B cell (primary cell): ENCODE results near the gene WASF1. TPM values are rescaled to one million over a fixed set of nuclear protein-coding genes. Genes with fewer than 3 reads are reported as not detected.

Experiments used
- ATAC-seq: fragments of 200-7000 bp; cut with Tn5 transposase; one replicate; pipeline ENCODE4 v1.10.0; 2021; ENCODE audit warnings: low read depth, mild to moderate bottlenecking, moderate number of reproducible peaks, moderate library complexity
- CTCF ChIA-PET: fragments of 350-600 bp; sonication (Branson Sonifier 250); formaldehyde crosslinking; loops from one replicate; lab custom pipeline; 2021; ENCODE audit warnings: antibody characterized with exemption, inconsistent platforms; lab: Charles Lee
- POLR2A ChIA-PET: fragments of 350-600 bp; sonication (Branson Sonifier 250); formaldehyde crosslinking; loops from one replicate; lab custom pipeline; 2021; ENCODE audit warnings: antibody characterized with exemption; lab: Charles Lee
- DNase-seq: peaks from one replicate; pipeline ENCODE4 v3.0.0; 2013
- H2AFZ ChIP-seq: 2 replicates; pipeline ENCODE4 v1.6.1; 2012; ENCODE audit warnings: mild to moderate bottlenecking, low read depth, low read length; ENCODE audit not compliant: insufficient read depth, poor library complexity, severe bottlenecking
- H3K27ac ChIP-seq, 2 donors: 1 replicate in 1 of 2; 2 replicates in 1 of 2; pipeline ENCODE4 v1.5.1; 2012 to 2013; ENCODE audit warnings: low read length in 2 of 2, mild to moderate bottlenecking in 2 of 2, moderate library complexity in 1 of 2
- H3K27me3 ChIP-seq, 4 experiments: fragments of 200-600 bp in 1 of 4; sonication (generic) in 1 of 4; replicated peaks in 1 of 4; 1 replicate in 2 of 4; 2 replicates in 2 of 4; pipeline versions ENCODE4 v1.6.1 to v1.7.0; 2013 to 2016; ENCODE audit warnings: low read length in 3 of 4, mild to moderate bottlenecking in 2 of 4, mixed read lengths in 1 of 4, moderate library complexity in 1 of 4; ENCODE audit not compliant: insufficient read depth in 4 of 4, control insufficient read depth in 3 of 4; ENCODE audit errors: control extremely low read depth in 1 of 4
- H3K36me3 ChIP-seq, 2 experiments: replicated peaks in 1 of 2; 1 replicate in 1 of 2; 2 replicates in 1 of 2; pipeline versions ENCODE4 v1.6.1 to v1.7.1; 2013; ENCODE audit warnings: low read length in 1 of 2; ENCODE audit not compliant: insufficient read depth in 2 of 2, control insufficient read depth in 1 of 2; ENCODE audit errors: control extremely low read depth in 1 of 2, extremely low read depth in 1 of 2
- H3K4me1 ChIP-seq, 2 donors: fragments of 200-600 bp in 1 of 2; sonication (generic) in 1 of 2; 1 replicate in 1 of 2; 2 replicates in 1 of 2; pipeline versions ENCODE4 v1.5.1 to v1.6.1; 2013 to 2017; ENCODE audit warnings: low read length in 2 of 2; ENCODE audit not compliant: control insufficient read depth in 2 of 2, insufficient read depth in 2 of 2
- H3K4me2 ChIP-seq: replicated peaks from 2 replicates; pipeline ENCODE3; 2012; ENCODE audit warnings: mild to moderate bottlenecking, low read depth, low read length; ENCODE audit not compliant: poor library complexity, severe bottlenecking
- H3K4me3 ChIP-seq, 5 experiments: fragments of 200-600 bp in 1 of 5; sonication (generic) in 1 of 5; 1 replicate in 3 of 5; 2 replicates in 2 of 5; pipeline versions ENCODE4 v1.5.1 to v1.7.0; 2011 to 2016; ENCODE audit warnings: low read length in 4 of 5, mild to moderate bottlenecking in 4 of 5, low read depth in 2 of 5, control low read depth in 1 of 5, moderate library complexity in 1 of 5; ENCODE audit not compliant: insufficient read depth in 1 of 5; ENCODE audit errors: control extremely low read depth in 1 of 5, extremely low read depth in 1 of 5
- H3K79me2 ChIP-seq: fragments of 200-600 bp; sonication (generic); one replicate; pipeline ENCODE4 v1.6.0; 2016; ENCODE audit warnings: low read length; ENCODE audit not compliant: control insufficient read depth, insufficient read depth
- H3K9ac ChIP-seq: fragments of 200-600 bp; sonication (generic); 2 replicates; pipeline ENCODE4 v1.6.1; 2017; ENCODE audit warnings: mild to moderate bottlenecking, low read length, moderate library complexity
- H3K9me3 ChIP-seq, 3 donors: one replicate each; pipeline versions ENCODE4 v1.6.1 to v1.7.1; 2013; ENCODE audit warnings: low read length in 2 of 3; ENCODE audit not compliant: control insufficient read depth in 2 of 3, insufficient read depth in 1 of 3; ENCODE audit errors: control extremely low read depth in 1 of 3
- H4K20me1 ChIP-seq: 2 replicates; pipeline ENCODE4 v1.6.0; 2012; ENCODE audit warnings: mild to moderate bottlenecking, low read length; ENCODE audit not compliant: insufficient read depth, control insufficient read depth, poor library complexity, severe bottlenecking
- H3K27ac Mint-ChIP-seq: one replicate; pipeline ENCODE4 v1.8.0; 2021; ENCODE audit warnings: mixed read lengths
- H3K27me3 Mint-ChIP-seq: one replicate; pipeline ENCODE4 v1.8.0; 2021; ENCODE audit warnings: mixed read lengths
- H3K4me1 Mint-ChIP-seq: one replicate; pipeline ENCODE4 v1.8.0; 2021; ENCODE audit warnings: mixed read lengths
- H3K4me3 Mint-ChIP-seq: one replicate; pipeline ENCODE4 v1.8.0; 2021; ENCODE audit warnings: mixed read lengths
- H3K9me3 Mint-ChIP-seq: one replicate; pipeline ENCODE4 v1.8.0; 2022; ENCODE audit warnings: mixed read lengths; ENCODE audit not compliant: insufficient read depth
- EZH2 ChIP-seq: IDR thresholded peaks from 2 replicates; pipeline ENCODE4 v1.6.1; 2012; ENCODE audit warnings: borderline replicate concordance, low read depth, mild to moderate bottlenecking, moderate library complexity, low read length; ENCODE audit not compliant: insufficient read depth, poor library complexity, severe bottlenecking
- WGBS: methylation state at CpG from one replicate; pipeline ENCODE4 v1.1.5; 2013; ENCODE audit warnings: missing lambda C conversion rate; ENCODE audit not compliant: insufficient coverage; 5-methylcytosine and 5-hydroxymethylcytosine counted together
- intact Hi-C: fragments of 100-400 bp; cut with micrococcal nuclease; formaldehyde crosslinking; loops from one replicate; pipeline ENCODE4 v1.10.0; 2022
- polyA plus RNA-seq: library from polyadenylated mRNA; depleted of rRNA; stranded (reverse); fragments of >200 nt; gene quantifications from 2 replicates; pipeline ENCODE4 v1.2.3, GENCODE V29; 2012
- total RNA-seq, 2 donors: library from RNA; stranded (reverse); fragments of 120-200 nt in 1 of 2; gene quantifications; 1 replicate in 1 of 2; 2 replicates in 1 of 2; pipeline versions ENCODE4 v1.2.3 to v1.2.4, GENCODE V29; 2013 to 2022
- TF ChIP-seq, protein P1 (sequence below): fragments of 200-600 bp; IDR thresholded peaks from one replicate; pipeline ENCODE4 v1.8.0; 2022; ENCODE audit warnings: antibody characterized with exemption, mild to moderate bottlenecking

Gene WASF1
- total and polyA plus RNA-seq, 2 donors (not counting 1 experiment from before 2014, with no cell fraction given), result 8.6 to 10.8 TPM

DNA sequence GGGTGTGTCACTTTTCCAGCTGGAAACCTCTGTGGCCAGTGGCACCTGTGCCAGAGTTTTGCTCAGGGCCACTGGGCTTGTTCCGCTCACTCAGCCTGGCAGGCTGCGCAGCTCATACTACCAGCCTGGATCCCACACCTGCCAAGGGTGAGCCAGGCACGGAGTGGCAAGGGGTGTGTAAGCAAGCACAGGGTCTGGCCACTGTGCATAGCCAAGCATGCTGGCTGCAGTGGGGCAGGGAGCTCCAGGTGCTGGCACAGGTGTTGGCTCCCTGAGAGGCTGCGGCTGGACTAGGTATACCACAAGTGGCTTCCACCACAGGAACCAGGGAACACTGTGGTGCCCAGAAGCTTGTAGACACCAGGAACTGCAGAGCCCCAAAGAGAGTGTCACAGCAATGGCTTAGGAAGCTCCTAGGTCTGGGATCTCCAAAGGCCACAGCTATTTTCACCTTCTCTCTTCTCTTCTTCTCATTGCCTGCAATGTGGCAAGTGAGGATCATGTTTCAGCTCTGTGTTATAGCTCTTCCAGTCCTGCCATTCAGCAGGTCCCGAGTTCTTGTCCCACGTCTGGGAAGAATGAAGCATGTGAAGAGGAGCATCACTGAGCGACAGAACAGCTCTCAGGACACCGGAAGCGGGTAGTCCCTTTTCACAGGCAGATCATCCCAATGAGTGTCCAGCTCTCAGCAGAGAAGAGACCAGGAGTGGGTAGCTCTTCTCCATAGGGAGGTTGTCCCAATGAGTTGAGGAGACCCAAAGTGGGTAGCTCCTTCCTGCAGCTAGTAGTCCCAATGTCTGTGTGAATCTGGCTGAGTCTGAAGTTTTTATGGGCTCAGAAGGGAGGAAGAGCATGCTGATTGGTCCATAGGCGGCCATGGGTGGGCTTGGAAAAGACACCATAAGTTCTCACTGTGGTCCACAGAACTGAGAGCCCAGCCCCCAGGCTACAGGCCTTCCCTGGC, 41.3 kb downstream of the WASF1 start:
- H4K20me1 ChIP-seq, result no peaks in the 10 kb centered on the region
- H3K4me1 Mint-ChIP-seq, result no peaks in the 10 kb centered on the region
- no peak overlapping the region for H3K9ac ChIP-seq
- no peak for DNase-seq
- ATAC-seq, result no peak
- no peak overlapping the region for H3K27ac Mint-ChIP-seq
- TF ChIP-seq, protein P1, sequence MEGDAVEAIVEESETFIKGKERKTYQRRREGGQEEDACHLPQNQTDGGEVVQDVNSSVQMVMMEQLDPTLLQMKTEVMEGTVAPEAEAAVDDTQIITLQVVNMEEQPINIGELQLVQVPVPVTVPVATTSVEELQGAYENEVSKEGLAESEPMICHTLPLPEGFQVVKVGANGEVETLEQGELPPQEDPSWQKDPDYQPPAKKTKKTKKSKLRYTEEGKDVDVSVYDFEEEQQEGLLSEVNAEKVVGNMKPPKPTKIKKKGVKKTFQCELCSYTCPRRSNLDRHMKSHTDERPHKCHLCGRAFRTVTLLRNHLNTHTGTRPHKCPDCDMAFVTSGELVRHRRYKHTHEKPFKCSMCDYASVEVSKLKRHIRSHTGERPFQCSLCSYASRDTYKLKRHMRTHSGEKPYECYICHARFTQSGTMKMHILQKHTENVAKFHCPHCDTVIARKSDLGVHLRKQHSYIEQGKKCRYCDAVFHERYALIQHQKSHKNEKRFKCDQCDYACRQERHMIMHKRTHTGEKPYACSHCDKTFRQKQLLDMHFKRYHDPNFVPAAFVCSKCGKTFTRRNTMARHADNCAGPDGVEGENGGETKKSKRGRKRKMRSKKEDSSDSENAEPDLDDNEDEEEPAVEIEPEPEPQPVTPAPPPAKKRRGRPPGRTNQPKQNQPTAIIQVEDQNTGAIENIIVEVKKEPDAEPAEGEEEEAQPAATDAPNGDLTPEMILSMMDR, result no peak
- no peak for TF ChIP-seq EZH2
- peaks cover 0 to 3% (median 0%) of the 10 kb centered on the region in 4 experiments for H3K27me3 ChIP-seq
- H3K4me3 ChIP-seq, result no peak overlapping the region
- H2AFZ ChIP-seq, result no peak overlapping the region
- H3K4me1 ChIP-seq, result no peaks in the 10 kb centered on the region
- peaks cover 3% of the 10 kb centered on the region for H3K9me3 Mint-ChIP-seq
- ChIA-PET POLR2A (no interaction called here), CTCF (no interaction called here)
- H3K4me3 Mint-ChIP-seq, result no peak overlapping the region
- intact Hi-C loops, result no loop called here
- H3K27ac ChIP-seq, result no peak overlapping the region
- H3K79me2 ChIP-seq, result no peaks in the 10 kb centered on the region
- H3K27me3 Mint-ChIP-seq, result peaks cover 7% of the 10 kb centered on the region
- peaks cover 0 to 17% (median 9%) of the 10 kb centered on the region in 3 donors for H3K9me3 ChIP-seq
- no peak overlapping the region for H3K4me2 ChIP-seq
- H3K36me3 ChIP-seq, result no peaks in the 10 kb centered on the region
- WGBS, result 96% methylated on average over 10 of the region's 10 CpGs

DNA sequence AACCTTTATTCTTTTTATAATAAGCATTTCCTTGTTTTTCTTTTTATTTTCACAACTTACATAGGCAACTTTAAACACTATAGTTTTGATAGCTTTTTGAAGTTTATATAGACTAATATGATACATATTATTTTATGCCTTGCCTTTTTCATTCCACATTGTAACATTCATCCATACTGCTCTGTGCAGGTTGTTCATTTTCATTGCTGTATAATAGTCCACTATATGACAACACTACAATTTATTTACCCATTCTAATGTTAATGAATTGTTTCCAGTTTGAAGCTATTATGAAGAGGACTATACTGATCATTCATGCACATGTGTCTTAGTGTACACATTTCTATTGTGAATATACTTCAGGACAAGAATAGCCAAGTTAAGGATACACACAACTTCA, 49.1 kb downstream of the WASF1 start:
- Histone ChIP-seq H2AFZ (no peak overlapping the region), H3K4me1 (peaks cover 0 to under 1% of the 10 kb centered on the region in 2 donors), H3K79me2 (no peaks in the 10 kb centered on the region), H4K20me1 (no peaks in the 10 kb centered on the region), H3K27ac (no peak overlapping the region), H3K27me3 (no peaks in the 10 kb centered on the region), H3K9me3 (no peaks in the 10 kb centered on the region), H3K4me2 (no peak overlapping the region), H3K9ac (no peak overlapping the region), H3K4me3 (no peak overlapping the region), H3K36me3 (no peaks in the 10 kb centered on the region)
- TF ChIP-seq, protein P1, result no peak
- TF ChIP-seq EZH2, result no peak
- Mint-ChIP-seq H3K9me3 (no peaks in the 10 kb centered on the region), H3K27me3 (no peaks in the 10 kb centered on the region), H3K27ac (no peak overlapping the region), H3K4me1 (peaks cover 2% of the 10 kb centered on the region), H3K4me3 (no peak overlapping the region)
- ChIA-PET POLR2A (no interaction called here), CTCF (no interaction called here)
- intact Hi-C loops, result no loop called here
- DNase-seq, result no peak
- ATAC-seq, result no peak
